BE2C (cell line): ENCODE measurements around the gene PLCB1.

Experiments used
- DNase-seq: peaks from one replicate; pipeline ENCODE4 v3.0.0-alpha.2; 2020
- H3K27me3 ChIP-seq: fragments of 250-450 bp; sonication (Bioruptor Pico); 2 replicates; pipeline ENCODE4 v1.5.1; 2020; ENCODE audit warnings: mild to moderate bottlenecking
- H3K36me3 ChIP-seq: fragments of 250-450 bp; sonication (Bioruptor Pico); 2 replicates; pipeline ENCODE4 v1.5.1; 2020; ENCODE audit warnings: mild to moderate bottlenecking
- H3K4me1 ChIP-seq: fragments of 250-450 bp; sonication (Bioruptor Pico); 2 replicates; pipeline ENCODE4 v1.5.1; 2020
- H3K4me3 ChIP-seq: 2 replicates; pipeline ENCODE4 v1.5.1; 2011; ENCODE audit warnings: low read depth, low read length
- H3K9me3 ChIP-seq: fragments of 250-450 bp; sonication (Bioruptor Pico); 2 replicates; pipeline ENCODE4 v1.5.1; 2020
- TF ChIP-seq, protein P1 (sequence below): IDR thresholded peaks from 2 replicates; pipeline ENCODE4 v1.5.1; 2012; ENCODE audit warnings: mild to moderate bottlenecking, low read depth, low read length

PLCB1 gene

DNA sequence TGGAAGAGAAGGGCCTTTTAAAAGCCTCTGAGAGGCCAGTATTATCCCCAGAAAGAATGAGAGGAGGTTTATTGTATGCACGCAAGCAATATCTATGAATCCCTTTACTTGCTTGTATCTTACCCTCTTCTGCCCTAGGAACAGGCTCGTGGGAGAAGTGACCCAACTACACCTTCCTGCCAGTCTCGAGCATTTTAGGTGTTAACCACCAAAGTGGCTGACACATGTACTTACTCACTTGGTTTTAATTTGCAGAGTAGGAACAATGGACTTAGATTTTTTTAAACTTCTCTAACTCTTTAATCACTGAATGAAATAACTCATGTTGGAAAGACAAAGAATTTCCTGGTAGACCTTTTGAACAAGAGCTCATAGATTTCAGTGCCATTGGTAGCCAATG lies 296.9 kb downstream of the PLCB1 start:
- DNase-seq = no peak
- Histone ChIP-seq H3K36me3 (no peaks in the 10 kb centered on the region), H3K4me3 (no peak overlapping the region), H3K9me3 (no peaks in the 10 kb centered on the region), H3K4me1 (peaks cover 46% of the 10 kb centered on the region), H3K27me3 (no peaks in the 10 kb centered on the region)
- TF ChIP-seq, protein P1, sequence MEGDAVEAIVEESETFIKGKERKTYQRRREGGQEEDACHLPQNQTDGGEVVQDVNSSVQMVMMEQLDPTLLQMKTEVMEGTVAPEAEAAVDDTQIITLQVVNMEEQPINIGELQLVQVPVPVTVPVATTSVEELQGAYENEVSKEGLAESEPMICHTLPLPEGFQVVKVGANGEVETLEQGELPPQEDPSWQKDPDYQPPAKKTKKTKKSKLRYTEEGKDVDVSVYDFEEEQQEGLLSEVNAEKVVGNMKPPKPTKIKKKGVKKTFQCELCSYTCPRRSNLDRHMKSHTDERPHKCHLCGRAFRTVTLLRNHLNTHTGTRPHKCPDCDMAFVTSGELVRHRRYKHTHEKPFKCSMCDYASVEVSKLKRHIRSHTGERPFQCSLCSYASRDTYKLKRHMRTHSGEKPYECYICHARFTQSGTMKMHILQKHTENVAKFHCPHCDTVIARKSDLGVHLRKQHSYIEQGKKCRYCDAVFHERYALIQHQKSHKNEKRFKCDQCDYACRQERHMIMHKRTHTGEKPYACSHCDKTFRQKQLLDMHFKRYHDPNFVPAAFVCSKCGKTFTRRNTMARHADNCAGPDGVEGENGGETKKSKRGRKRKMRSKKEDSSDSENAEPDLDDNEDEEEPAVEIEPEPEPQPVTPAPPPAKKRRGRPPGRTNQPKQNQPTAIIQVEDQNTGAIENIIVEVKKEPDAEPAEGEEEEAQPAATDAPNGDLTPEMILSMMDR = no peak

DNA sequence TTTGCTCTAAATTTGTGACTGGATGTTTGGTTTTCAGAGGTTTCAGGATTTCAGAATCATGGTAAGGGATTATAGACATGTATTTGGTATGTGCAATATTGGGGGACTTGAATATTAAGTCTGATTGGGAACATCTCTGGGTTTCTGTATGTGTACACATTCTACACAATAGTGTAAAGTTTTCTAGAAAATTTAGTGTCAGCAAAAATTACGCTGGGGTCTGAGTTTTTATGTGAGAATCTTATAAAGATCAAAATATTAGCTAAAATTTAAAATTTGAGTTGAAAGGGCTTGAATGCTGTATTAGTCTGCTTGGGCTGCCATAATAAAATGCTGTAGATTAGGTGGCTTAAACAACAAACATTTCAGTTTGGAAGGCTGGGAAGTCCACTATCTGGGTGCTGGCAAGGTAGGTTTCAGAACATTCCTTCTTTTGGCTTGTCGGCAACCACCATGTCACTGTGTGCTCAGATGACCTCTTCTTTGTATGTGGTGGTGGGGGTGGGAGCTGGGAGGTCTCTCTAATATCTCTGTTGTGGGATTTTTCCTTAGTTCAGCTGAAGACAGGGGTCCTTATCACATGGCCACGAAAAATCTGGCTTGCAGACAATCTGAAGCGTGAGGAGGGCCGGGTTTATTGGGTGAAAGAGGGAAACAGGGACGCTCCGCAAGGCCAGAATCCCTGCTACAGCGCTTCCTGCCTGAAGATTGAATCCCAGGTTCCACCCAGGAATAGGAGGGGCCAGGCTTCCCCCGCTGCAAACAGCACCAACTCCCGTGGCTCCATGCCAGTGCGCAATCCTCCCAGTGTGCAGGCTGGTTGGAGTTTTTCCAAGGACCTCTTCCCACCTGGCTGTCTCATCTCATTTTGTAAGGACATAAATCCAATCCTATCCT lies 299.7 kb downstream of the PLCB1 start:
- DNase-seq = peak; percentile 99
- TF ChIP-seq, protein P1 = no peak
- Histone ChIP-seq H3K27me3 (no peaks in the 10 kb centered on the region), H3K4me3 (peak overlapping the region; percentile 46), H3K36me3 (no peaks in the 10 kb centered on the region), H3K4me1 (peaks cover 38% of the 10 kb centered on the region), H3K9me3 (no peaks in the 10 kb centered on the region)

DNA sequence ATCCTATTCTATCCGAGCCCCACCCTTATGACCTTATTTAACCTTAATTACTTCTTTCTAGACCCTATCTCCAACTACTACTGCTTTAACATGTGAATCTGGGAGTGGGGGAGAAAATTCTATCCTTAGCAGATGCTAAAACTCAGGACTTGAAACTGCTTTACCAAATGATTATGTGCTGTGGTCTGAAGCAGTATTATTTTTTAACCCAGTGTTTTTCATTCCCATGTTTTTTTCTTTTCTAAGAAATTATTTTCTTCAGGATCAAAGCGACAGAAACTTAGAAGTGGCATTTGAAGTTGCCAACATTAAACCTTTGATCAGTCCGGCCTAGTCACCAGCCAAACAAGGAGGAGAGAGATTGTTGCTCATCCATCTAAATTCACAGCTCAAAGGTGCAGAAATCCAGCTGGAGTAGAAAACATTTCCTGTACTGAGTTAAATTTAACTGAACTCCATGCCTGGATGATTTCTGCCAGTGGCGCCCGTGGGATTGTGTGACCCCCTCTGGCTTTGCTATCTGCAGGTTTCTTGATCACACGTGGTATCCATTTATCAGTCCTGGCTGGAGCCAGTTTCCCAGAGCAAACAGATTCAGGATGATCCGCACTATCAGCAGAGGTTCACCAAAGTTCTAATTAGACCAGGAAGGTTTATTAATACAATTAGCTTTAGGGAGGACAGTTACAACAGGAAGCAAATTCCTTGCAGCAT lies 300.5 kb downstream of the PLCB1 start:
- DNase-seq = peak; percentile 90
- Histone ChIP-seq H3K27me3 (no peaks in the 10 kb centered on the region), H3K36me3 (no peaks in the 10 kb centered on the region), H3K4me3 (peak overlapping the region; percentile 30), H3K4me1 (peaks cover 39% of the 10 kb centered on the region), H3K9me3 (no peaks in the 10 kb centered on the region)
- TF ChIP-seq, protein P1 = no peak

DNA sequence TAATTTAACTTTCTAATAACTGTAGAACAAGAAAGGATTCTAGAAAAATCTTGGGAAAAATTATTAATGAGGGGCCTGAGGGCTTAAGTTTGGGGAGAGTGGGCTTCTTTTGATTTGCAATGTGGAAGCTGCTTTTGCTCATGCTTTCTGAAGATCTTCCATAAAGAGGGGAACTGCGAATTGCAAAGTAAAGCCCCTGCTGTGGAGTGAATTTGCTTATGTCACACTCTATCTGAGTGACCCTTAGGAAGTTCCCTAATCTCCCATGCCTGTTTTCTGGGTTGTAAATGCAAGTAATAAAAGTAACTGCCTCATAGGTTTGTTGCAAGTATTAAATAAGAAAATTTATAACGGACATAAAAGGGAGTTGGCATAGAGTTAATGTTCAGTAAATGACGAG lies 301.2 kb downstream of the PLCB1 start:
- peaks cover 40% of the 10 kb centered on the region for H3K4me1 ChIP-seq
- peak; percentile 18 for DNase-seq
- no peaks in the 10 kb centered on the region for H3K27me3 ChIP-seq
- H3K36me3 ChIP-seq = no peaks in the 10 kb centered on the region
- no peaks in the 10 kb centered on the region for H3K9me3 ChIP-seq
- TF ChIP-seq, protein P1 = no peak
- H3K4me3 ChIP-seq = peak overlapping the region; percentile 30

DNA sequence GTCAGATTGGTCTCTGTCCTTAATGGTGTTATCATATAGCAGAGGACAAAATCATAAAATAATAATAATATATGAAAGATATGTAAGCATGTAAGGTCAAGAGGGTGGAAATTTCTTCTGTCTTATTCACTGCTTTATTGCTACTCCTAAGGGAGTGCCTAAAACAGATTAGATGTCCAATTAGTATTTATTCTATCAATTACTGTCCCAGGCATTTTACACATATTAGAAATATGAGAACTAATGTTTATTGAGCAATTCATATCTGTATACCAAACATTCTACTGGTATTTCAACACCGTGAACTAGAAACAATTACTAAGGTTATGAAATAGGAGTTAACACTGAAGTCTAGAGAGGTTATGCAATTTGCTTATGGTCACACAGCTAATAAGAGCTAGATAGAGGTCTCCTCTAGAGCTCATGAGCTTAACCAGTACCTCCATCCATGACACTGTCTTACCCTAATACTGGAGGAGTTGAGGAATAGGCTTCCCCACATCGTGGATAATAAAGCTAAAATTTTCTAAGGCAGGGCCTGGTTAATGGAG lies 302.3 kb downstream of the PLCB1 start:
- H3K9me3 ChIP-seq = no peaks in the 10 kb centered on the region
- no peak for DNase-seq
- TF ChIP-seq, protein P1 = no peak

More for the DNA sequence above, 302.3 kb downstream of the PLCB1 start:
- Histone ChIP-seq H3K36me3 (no peaks in the 10 kb centered on the region), H3K27me3 (no peaks in the 10 kb centered on the region), H3K4me3 (no peak overlapping the region), H3K4me1 (peaks cover 36% of the 10 kb centered on the region)
